GM12874 (cell line): ENCODE results near the gene KAZALD1.

Source experiments
- CTCF ChIP-seq: IDR thresholded peaks from 2 replicates; pipeline ENCODE4 v1.5.1; 2011; ENCODE audit warnings: low read depth, mild to moderate bottlenecking, control low read depth, low read length, moderate library complexity; ENCODE audit not compliant: insufficient read depth

Gene KAZALD1

GRCh38 chr10:101040851-101041250, 20.9 kb upstream of the KAZALD1 start:
- TF ChIP-seq CTCF = no peak

- TF ChIP-seq CTCF = peak; percentile 79
Observed at GRCh38 chr10:101041252-101041761, 20.5 kb upstream of the KAZALD1 start.

GRCh38 chr10:101042118-101042517, 19.7 kb upstream of the KAZALD1 start:
- TF ChIP-seq CTCF = no peak

GRCh38 chr10:101042667-101043362, 19.0 kb upstream of the KAZALD1 start:
- no peak for TF ChIP-seq CTCF

GRCh38 chr10:101043363-101043707, 18.5 kb upstream of the KAZALD1 start:
- no peak for TF ChIP-seq CTCF

- TF ChIP-seq CTCF = no peak
Observed at GRCh38 chr10:101044117-101044516, 17.7 kb upstream of the KAZALD1 start.

GRCh38 chr10:101046332-101047238, 15.2 kb upstream of the KAZALD1 start:
- TF ChIP-seq CTCF = no peak
